HL-60 (cell line): ENCODE results near the gene SPEM1.

ENCODE experiments used
- DNase-seq, 2 experiments: peaks; one replicate each; pipeline ENCODE4 v3.0.0-alpha.2; 2010 to 2020; ENCODE audit warnings: low read depth in 1 of 2, low spot score in 1 of 2
- H3K27ac ChIP-seq: fragments of 250-450 bp; sonication (Bioruptor Pico); replicated peaks from 2 replicates; pipeline ENCODE4 v1.5.1; 2020; ENCODE audit warnings: mild to moderate bottlenecking, moderate library complexity
- H3K27me3 ChIP-seq: fragments of 250-450 bp; sonication (Bioruptor Pico); 2 replicates; pipeline ENCODE4 v1.5.1; 2021; ENCODE audit warnings: mild to moderate bottlenecking, moderate library complexity; ENCODE audit not compliant: insufficient read depth, poor library complexity, severe bottlenecking
- H3K4me3 ChIP-seq: replicated peaks from 2 replicates; pipeline ENCODE4 v1.5.1; 2011; ENCODE audit warnings: mild to moderate bottlenecking, control low read depth, low read length; ENCODE audit not compliant: insufficient read depth
- CTCF ChIP-seq: IDR thresholded peaks from one replicate; pipeline ENCODE4 v1.5.1; 2011; ENCODE audit warnings: low read length, control low read depth, inconsistent platforms; ENCODE audit not compliant: insufficient read depth
- GABPA ChIP-seq: IDR thresholded peaks from 2 replicates; pipeline ENCODE4 v1.6.1; 2012; ENCODE audit warnings: low read depth
- POLR2AphosphoS5 ChIP-seq: IDR thresholded peaks from 2 replicates; pipeline ENCODE4 v1.6.1; 2012; ENCODE audit warnings: low read depth
- REST ChIP-seq: IDR thresholded peaks from 2 replicates; pipeline ENCODE4 v1.6.1; 2012; ENCODE audit warnings: low read depth; ENCODE audit not compliant: insufficient replicate concordance
- SPI1 ChIP-seq: IDR thresholded peaks from 2 replicates; pipeline ENCODE4 v1.6.1; 2012; ENCODE audit warnings: low read depth, mild to moderate bottlenecking, borderline replicate concordance
- long read RNA-seq: library from polyadenylated mRNA; unstranded; transcript quantifications from one replicate; pipeline ENCODE4 v2.0.0, GENCODE V29; 2020

The SPEM1 gene
- long read RNA-seq, result 0 reads

- DNase-seq, result no peak
- Histone ChIP-seq H3K4me3 (no peak within 1 kb of the TSS), H3K27ac (no peak within 1 kb of the TSS), H3K27me3 (no peaks in the 10 kb centered on the region)
- TF ChIP-seq SPI1 (no peak), CTCF (no peak), REST (no peak), POLR2AphosphoS5 (no peak), GABPA (no peak)
Observed at GRCh38 chr17:7419819-7420610, at the start of gene SPEM1. SPEM1 (plus strand) TSS chr17:7420324; CDS start chr17:7420385, 61 bp downstream.

- no peak overlapping the region for H3K27ac ChIP-seq
- TF ChIP-seq REST, result no peak
- TF ChIP-seq POLR2AphosphoS5, result no peak
- no peak for TF ChIP-seq GABPA
- no peak for TF ChIP-seq SPI1
- TF ChIP-seq CTCF, result no peak
Observed at GRCh38 chr17:7370853-7371252, 49.3 kb upstream of the SPEM1 start.

GRCh38 chr17:7374353-7374752, 45.8 kb upstream of the SPEM1 start:
- Histone ChIP-seq H3K27me3 (no peaks in the 10 kb centered on the region), H3K27ac (no peak overlapping the region), H3K4me3 (no peak overlapping the region)
- no peak for DNase-seq
- TF ChIP-seq REST (no peak), GABPA (no peak), POLR2AphosphoS5 (no peak), SPI1 (no peak), CTCF (no peak)

More at GRCh38 chr17:7370853-7371252, 49.3 kb upstream of the SPEM1 start:
- no peak overlapping the region for H3K4me3 ChIP-seq
- H3K27me3 ChIP-seq, result no peaks in the 10 kb centered on the region
- DNase-seq, result no peak
